Measurements from ENCODE around the gene OPCML.

- TF ChIP-seq CTCF (IDR thresholded peaks at IDR 0.05; ENCODE audit: insufficient read depth, low read length): no peak
- TF ChIP-seq POLR2AphosphoS5 (IDR thresholded peaks at IDR 0.05; ENCODE audit: low read depth): no peak
- no peak for TF ChIP-seq SPI1 (IDR thresholded peaks at IDR 0.05; ENCODE audit: borderline replicate concordance, low read depth)
- TF ChIP-seq REST (IDR thresholded peaks at IDR 0.05; ENCODE audit: insufficient replicate concordance, low read depth): no peak
Observed at GRCh38 chr11:132538642-132539041, 993.7 kb downstream of the OPCML start.

Data from HL-60 (cell line).